ENCODE data around the gene RPP25L.
"Not testable (repeated sequence)": the region's sequence is repeated elsewhere in the genome, so short reads cannot be mapped to it uniquely, and the experiment has no call there.

Gene RPP25L

DNA sequence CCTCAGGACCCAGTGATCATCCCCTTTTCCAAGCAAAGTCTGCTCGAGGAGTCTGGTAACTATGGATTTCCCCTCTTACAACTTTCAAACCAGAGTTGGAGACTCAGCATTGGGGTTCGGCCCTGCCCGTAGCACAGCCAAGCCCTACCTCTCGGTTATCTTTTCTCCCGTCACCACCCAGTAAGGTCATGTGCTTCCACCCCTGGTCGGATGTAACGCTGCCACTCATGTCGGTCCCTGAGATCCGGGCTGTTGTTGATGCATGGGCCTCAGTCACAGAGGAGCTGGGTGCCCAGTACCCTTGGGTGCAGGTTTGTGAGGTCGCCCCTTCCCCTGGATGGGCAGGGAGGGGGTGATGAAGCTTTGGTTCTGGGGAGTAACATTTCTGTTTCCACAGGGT is 35.8 kb upstream of the RPP25L start:
- TF ChIP-seq, protein P1, sequence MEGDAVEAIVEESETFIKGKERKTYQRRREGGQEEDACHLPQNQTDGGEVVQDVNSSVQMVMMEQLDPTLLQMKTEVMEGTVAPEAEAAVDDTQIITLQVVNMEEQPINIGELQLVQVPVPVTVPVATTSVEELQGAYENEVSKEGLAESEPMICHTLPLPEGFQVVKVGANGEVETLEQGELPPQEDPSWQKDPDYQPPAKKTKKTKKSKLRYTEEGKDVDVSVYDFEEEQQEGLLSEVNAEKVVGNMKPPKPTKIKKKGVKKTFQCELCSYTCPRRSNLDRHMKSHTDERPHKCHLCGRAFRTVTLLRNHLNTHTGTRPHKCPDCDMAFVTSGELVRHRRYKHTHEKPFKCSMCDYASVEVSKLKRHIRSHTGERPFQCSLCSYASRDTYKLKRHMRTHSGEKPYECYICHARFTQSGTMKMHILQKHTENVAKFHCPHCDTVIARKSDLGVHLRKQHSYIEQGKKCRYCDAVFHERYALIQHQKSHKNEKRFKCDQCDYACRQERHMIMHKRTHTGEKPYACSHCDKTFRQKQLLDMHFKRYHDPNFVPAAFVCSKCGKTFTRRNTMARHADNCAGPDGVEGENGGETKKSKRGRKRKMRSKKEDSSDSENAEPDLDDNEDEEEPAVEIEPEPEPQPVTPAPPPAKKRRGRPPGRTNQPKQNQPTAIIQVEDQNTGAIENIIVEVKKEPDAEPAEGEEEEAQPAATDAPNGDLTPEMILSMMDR (IDR thresholded peaks at IDR 0.05; ENCODE audit: low read length, missing control alignments): no peak
- DNase-seq (ENCODE audit: low read depth): no peak
- peak overlapping the region; percentile 73 for H3K4me3 ChIP-seq (replicated peaks; ENCODE audit: low read depth, low read length)

DNA sequence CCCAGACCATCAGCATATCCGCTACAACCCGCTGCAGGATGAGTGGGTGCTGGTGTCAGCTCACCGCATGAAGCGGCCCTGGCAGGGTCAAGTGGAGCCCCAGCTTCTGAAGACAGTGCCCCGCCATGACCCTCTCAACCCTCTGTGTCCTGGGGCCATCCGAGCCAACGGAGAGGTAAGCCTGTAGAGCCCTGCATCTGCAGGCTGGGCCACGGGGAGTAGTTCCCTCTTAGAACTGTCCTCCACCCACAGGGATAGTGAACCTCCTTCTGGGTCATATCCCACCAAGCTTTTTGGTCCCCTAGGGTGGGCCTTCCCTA is 35.1 kb upstream of the RPP25L start:
- TF ChIP-seq, protein P1 (IDR thresholded peaks at IDR 0.05; ENCODE audit: low read length, missing control alignments): no peak
- no peak for DNase-seq (ENCODE audit: low read depth)
- peak overlapping the region; percentile 73 for H3K4me3 ChIP-seq (replicated peaks; ENCODE audit: low read depth, low read length)

DNA sequence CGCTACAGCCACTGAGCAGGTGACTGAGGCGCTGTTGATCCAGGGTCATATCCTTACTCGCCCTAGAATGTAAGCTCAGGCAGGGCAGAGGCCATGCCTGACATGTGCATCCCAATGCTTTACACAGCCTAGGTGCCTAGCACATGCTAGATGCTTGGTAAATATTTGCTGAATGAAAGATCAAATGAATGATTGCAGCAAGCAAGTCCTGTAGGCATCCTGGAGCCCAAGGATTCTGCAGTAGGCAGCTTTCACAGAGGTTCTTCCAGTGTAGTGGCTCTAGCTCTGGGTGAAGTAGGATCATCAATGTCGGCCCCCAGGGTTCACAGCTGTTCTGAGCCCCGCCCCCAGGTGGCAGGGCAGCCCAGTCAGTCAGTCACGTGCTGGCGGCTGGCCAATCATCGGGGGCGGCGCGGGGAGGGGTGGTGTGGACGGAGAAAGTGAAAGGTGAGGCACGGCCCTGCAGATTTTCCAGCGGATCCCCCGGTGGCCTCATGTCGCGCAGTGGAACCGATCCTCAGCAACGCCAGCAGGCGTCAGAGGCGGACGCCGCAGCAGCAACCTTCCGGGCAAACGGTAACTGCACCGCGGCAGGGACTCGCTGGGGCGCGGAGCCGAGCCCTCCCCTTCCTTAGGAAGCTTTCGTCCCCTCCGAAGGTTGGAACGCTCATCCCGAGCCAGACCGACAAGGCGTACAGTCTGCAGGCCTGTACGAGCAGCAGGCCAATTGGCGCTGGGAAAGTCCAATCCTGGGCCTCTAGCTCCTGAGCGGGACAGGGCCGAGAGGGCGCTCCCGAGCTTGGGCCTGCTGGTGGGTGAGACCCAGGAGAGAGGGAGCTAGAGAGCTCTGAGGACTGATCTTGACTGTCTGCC is 34.5 kb upstream of the RPP25L start, which contains the start of gene GALT:
Gene GALT, plus strand, starts transcription at position 465 of the 873 bp plus-strand sequence. Its CDS starts 30 bp downstream, at position 495.
- DNase-seq (ENCODE audit: low read depth): peak; percentile 85

DNA sequence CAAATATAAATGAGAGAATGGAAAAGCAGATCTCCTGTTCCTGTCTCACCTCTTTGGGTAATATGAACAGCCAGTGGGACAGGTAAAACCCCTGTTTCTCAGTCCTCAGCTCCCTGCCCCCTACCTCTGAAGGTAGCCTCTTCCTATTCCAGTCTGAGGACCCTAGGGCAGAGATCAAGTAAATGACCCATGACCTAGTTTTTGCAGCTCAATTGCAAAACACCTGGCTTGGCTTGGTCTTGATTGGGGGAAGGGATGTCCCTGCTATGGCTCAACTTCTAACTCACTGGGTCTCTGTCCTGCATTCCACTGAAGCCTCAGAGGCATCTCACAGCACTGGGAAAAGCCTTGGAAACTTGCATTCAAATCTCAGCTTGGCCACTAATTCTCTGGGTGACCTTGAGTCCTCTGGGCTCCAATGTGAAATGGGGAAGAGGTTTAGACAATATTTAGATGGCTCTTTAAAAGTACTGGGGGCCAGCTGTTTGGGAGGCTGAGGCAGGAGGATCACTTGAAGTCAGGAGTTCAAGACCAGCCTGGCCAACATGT is 32.9 kb upstream of the RPP25L start:
- H3K4me3 ChIP-seq (replicated peaks; ENCODE audit: low read depth, low read length): no peak overlapping the region
- TF ChIP-seq, protein P1 (IDR thresholded peaks at IDR 0.05; ENCODE audit: low read length, missing control alignments): no peak
- no peak for DNase-seq (ENCODE audit: low read depth)

More for the DNA sequence above, 34.5 kb upstream of the RPP25L start, which contains the start of gene GALT:
- TF ChIP-seq, protein P1 (IDR thresholded peaks at IDR 0.05; ENCODE audit: low read length, missing control alignments): peak; percentile 54
- H3K4me3 ChIP-seq (replicated peaks; ENCODE audit: low read depth, low read length): peak within 1 kb of the TSS; percentile 73

DNA sequence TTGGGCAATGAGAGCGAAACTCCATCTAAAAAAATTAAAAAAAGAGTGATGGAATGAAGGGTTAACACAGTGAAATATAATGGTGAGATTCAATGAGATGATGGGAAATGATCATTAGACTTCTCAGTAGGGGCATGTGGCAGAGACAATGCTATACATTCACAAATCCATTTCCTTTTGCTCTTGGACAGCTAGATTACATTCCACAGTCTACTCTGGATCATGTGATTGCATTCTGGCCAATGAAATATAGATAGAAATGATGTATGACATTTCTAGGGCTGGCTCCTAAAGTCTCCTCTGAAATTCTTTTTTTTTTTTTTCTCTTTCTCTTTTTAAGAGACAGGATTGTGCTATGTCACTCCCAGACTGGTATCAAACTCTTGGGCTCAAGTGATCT is 30.8 kb upstream of the RPP25L start:
- TF ChIP-seq, protein P1 (IDR thresholded peaks at IDR 0.05; ENCODE audit: low read length, missing control alignments): no peak
- no peak for DNase-seq (ENCODE audit: low read depth)
- no peak overlapping the region for H3K4me3 ChIP-seq (replicated peaks; ENCODE audit: low read depth, low read length)

DNA sequence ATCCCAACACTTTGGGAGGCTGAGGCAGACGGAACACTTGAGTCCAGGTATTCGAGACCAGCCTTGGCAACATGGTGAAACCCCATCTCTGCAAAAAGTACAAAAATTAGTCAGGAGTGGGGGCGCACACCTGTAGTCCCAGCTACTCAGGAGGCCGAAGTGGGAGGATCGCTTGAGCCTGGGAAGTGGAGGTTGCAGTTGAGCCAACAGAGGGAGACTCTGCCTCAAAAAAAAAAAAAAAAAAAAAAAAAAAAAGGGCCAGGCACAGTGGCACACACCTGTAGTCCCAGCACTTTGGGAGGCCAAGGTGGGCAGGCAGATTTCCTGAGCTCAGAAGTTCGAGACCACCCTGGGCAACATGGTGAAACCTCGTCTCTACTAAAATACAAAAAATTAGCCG is 27.4 kb upstream of the RPP25L start:
- not testable (repeated sequence) for DNase-seq (ENCODE audit: low read depth); H3K4me3 ChIP-seq (replicated peaks; ENCODE audit: low read depth, low read length)

DNA sequence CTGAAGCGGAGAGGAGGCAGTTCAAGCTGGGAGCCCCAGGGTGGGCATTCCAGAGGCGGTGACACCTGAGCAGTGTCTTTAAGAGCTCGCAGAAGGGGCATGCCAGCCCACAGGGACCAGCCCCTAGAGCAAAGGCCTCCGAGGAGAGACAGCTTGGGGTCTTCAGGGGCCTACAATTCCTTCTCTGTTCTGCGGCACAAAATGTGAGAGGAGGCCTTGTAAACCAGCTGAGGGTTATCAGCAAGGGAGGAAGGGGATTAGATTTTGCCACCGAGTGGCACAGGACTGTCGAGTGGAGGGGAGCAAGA is 26.2 kb upstream of the RPP25L start:
- TF ChIP-seq, protein P1 (IDR thresholded peaks at IDR 0.05; ENCODE audit: low read length, missing control alignments): no peak
- no peak for DNase-seq (ENCODE audit: low read depth)
- peak overlapping the region; percentile 71 for H3K4me3 ChIP-seq (replicated peaks; ENCODE audit: low read depth, low read length)
